HG03196 (cell line): ENCODE measurements around the gene LECT2.

Experiments
- ATAC-seq: cut with Tn5 transposase; IDR thresholded peaks from one replicate; pipeline ENCODE4 v1.9.1; 2021; ENCODE audit not compliant: unreplicated experiment

The LECT2 gene

GRCh38 chr5:135978993-135979392 lies 24.2 kb upstream of the LECT2 start:
- no peak for ATAC-seq

GRCh38 chr5:135978212-135978631 lies 23.4 kb upstream of the LECT2 start:
- no peak for ATAC-seq

GRCh38 chr5:135977375-135977928 lies 22.7 kb upstream of the LECT2 start:
- ATAC-seq = no peak

GRCh38 chr5:135976216-135976615 lies 21.4 kb upstream of the LECT2 start:
- ATAC-seq = no peak

GRCh38 chr5:135975122-135975521 lies 20.3 kb upstream of the LECT2 start:
- no peak for ATAC-seq

GRCh38 chr5:135974021-135974600 lies 19.3 kb upstream of the LECT2 start:
- ATAC-seq = no peak

GRCh38 chr5:135973323-135974020 lies 18.7 kb upstream of the LECT2 start:
- ATAC-seq = no peak

GRCh38 chr5:135971701-135972100 lies 16.9 kb upstream of the LECT2 start:
- no peak for ATAC-seq

- ATAC-seq = no peak
These were observed 12.0 kb upstream of the LECT2 start for GRCh38 chr5:135966790-135967189.

GRCh38 chr5:135966165-135966564 lies 11.4 kb upstream of the LECT2 start:
- no peak for ATAC-seq

GRCh38 chr5:135965504-135965903 lies 10.7 kb upstream of the LECT2 start:
- ATAC-seq = no peak

- ATAC-seq = no peak
These were observed 10.0 kb upstream of the LECT2 start for GRCh38 chr5:135964670-135965320.

GRCh38 chr5:135955525-135955924 lies 742 bp upstream of the LECT2 start:
- ATAC-seq = no peak

- ATAC-seq = no peak
These were observed 933 bp downstream of the LECT2 start for GRCh38 chr5:135953850-135954249.

GRCh38 chr5:135952683-135953082 lies 2.1 kb downstream of the LECT2 start:
- no peak for ATAC-seq

GRCh38 chr5:135951807-135952206 lies 3.0 kb downstream of the LECT2 start:
- ATAC-seq = no peak

GRCh38 chr5:135951257-135951656 lies 3.5 kb downstream of the LECT2 start:
- no peak for ATAC-seq

GRCh38 chr5:135950611-135951010 lies 4.2 kb downstream of the LECT2 start:
- ATAC-seq = no peak

GRCh38 chr5:135944967-135945560 lies 9.7 kb downstream of the LECT2 start:
- ATAC-seq = no peak

GRCh38 chr5:135944564-135944963 lies 10.2 kb downstream of the LECT2 start:
- ATAC-seq = no peak

- ATAC-seq = no peak
These were observed 12.5 kb downstream of the LECT2 start for GRCh38 chr5:135942202-135942771.
